ENCODE measurements around the gene UBASH3A.

Gene UBASH3A

DNA sequence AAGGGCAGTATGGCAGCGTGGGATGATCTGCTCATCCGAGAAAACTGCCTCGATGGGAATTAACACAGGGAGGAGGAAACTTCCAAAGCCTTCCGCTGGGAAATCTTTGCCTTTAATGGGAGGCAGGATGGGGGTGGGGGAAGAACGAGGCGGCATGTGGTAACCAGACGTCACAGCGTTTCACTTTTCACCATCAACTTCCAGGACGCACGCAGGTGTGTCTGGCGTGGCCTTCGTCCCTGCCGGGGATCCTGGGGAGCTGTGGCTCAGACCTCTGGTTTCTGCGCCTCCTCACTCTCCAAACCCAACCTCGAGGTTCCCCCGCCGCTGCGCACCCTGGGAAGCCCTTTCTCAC lies 92.0 kb downstream of the UBASH3A start:
- DNase-seq: no peak

DNA sequence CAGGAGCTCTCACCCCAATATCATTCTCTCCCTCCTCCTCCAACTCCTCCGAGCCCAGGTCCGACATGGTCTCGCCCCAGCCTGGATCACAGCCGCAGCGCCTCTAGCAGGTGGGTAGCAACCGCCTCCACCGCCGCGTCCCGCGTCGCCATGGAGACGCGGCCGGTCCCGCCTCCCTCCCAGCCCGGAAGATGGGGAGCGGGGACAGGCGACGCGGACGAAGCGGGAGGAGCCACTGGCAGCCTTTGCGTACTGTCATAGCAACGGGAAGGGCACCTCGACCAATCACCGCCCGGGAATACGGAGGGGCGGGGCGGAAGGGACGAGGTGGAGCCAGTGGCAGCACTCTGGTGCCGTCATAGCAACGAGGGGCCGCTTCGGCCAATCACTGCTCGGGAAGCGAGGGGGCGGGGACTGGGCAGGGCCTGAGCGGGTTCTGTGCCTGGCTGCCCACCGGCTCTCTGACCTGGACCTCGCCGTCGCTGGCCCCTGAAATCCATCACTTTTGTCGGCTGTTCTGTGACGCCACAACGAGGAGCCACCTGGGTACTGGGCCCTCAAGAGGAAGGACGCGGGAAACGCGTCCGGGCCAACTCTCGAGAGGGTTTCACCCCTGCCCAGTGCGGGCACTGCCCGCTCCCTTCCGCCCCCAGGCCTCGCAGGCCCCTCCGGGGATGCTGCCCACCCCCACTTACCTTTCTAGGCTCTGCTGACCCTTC lies 92.6 kb downstream of the UBASH3A start, which contains the start of gene RSPH1:
Gene RSPH1, minus strand, starts transcription at position 105 of the 719 bp plus-strand sequence. Its CDS starts 38 bp downstream, at position 67.
- peak; percentile 97 to 98 for DNase-seq

- DNase-seq: no peak
Observed at GRCh38 chr21:42496839-42497202, 93.1 kb downstream of the UBASH3A start.
